Activated CD4-positive, alpha-beta memory T cell treated with anti-CD3 and anti-CD28 coated beads for 36 hours (primary cell): ENCODE results near the gene KANSL1. TPM values are rescaled to one million over a fixed set of nuclear protein-coding genes. Genes with fewer than 3 reads are reported as not detected.

Source experiments
- CTCF ChIA-PET: fragments of 350-600 bp; sonication (Branson Sonifier 250); formaldehyde crosslinking; loops from one replicate; lab custom pipeline; 2021; ENCODE audit warnings: antibody characterized with exemption, inconsistent platforms; lab: Charles Lee
- POLR2A ChIA-PET: fragments of 350-600 bp; sonication (Branson Sonifier 250); formaldehyde crosslinking; loops from one replicate; lab custom pipeline; 2021; ENCODE audit warnings: antibody characterized with exemption; lab: Charles Lee
- DNase-seq: peaks from one replicate; pipeline ENCODE4 v3.0.0-alpha.2; 2020
- H3K27ac Mint-ChIP-seq: one replicate; pipeline ENCODE4 v1.8.0; 2021; ENCODE audit warnings: mixed read lengths
- H3K27me3 Mint-ChIP-seq: one replicate; pipeline ENCODE4 v1.8.0; 2021; ENCODE audit warnings: mixed read lengths
- H3K36me3 Mint-ChIP-seq: one replicate; pipeline ENCODE4 v1.8.0; 2021; ENCODE audit warnings: mixed read lengths
- H3K4me1 Mint-ChIP-seq: one replicate; pipeline ENCODE4 v1.8.0; 2021; ENCODE audit warnings: low read depth, mixed read lengths
- H3K4me3 Mint-ChIP-seq: one replicate; pipeline ENCODE4 v1.8.0; 2021; ENCODE audit warnings: mild to moderate bottlenecking, mixed read lengths
- H3K9me3 Mint-ChIP-seq: one replicate; pipeline ENCODE4 v1.8.0; 2021; ENCODE audit warnings: mixed read lengths
- intact Hi-C: fragments of 100-400 bp; cut with micrococcal nuclease; formaldehyde crosslinking; loops from one replicate; pipeline ENCODE4 v1.15.1; 2023
- total RNA-seq, 2 experiments: library from RNA; stranded (reverse); gene quantifications; one replicate each; pipeline ENCODE4 v1.2.3, GENCODE V29; 2021

The KANSL1 gene
- total RNA-seq, 2 experiments from 2014 or later: 57.3 to 63.8 TPM

DNA sequence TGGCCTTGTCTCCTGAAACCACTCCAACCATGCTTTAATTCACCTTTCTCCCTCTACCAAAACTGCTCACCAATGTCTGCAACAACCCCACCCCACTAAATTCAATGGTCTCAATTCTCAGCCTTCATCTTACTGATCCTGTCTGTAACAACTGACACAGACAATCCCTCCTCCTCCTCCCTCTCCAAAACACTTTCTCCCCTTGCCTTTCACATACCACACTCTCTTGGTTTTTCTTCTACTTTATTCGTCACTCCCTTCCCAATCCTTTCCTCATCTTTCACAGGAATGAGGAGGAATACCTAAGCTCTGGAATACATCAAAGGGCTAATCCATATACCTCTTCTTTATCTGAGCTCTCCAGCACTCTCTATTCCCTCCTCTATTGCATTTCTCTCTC, 128.8 kb downstream of the KANSL1 start:
- no peak overlapping the region for H3K27ac Mint-ChIP-seq
- peaks cover 21% of the 10 kb centered on the region for H3K36me3 Mint-ChIP-seq

DNA sequence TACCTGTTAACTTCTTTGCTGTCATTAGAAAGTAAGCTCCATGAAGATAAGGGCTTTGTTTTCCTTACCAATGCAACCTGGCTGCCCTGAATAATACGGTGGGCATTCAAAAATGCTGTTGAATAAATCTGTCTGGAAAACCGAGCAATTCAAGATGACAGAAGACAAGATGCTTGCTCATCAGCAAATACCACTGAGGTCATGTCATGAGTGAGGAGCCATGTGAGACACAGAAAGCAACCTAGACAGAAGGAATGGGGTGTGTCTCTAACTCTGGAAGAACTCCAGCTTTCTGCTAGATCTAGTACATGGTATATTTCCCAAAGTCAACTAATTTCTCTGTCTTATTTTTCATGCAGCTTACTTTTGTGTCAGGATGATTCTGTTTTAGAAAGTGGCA, 130.0 kb downstream of the KANSL1 start:
- H3K27ac Mint-ChIP-seq: no peak overlapping the region
- H3K4me1 Mint-ChIP-seq: peaks cover 22% of the 10 kb centered on the region
- H3K9me3 Mint-ChIP-seq: no peaks in the 10 kb centered on the region
- no peak overlapping the region for H3K4me3 Mint-ChIP-seq
- CTCF ChIA-PET: interaction anchor here (0.6 to 1.7 kb wide), 4 partner anchors 19 to 204 kb away, joined by 3 to 5 read pairs (median 4); partner anchors contain the start of gene KANSL1
- intact Hi-C loops: no loop called here
- peaks cover 22% of the 10 kb centered on the region for H3K36me3 Mint-ChIP-seq
- POLR2A ChIA-PET: no interaction called here
- no peak for DNase-seq
- no peaks in the 10 kb centered on the region for H3K27me3 Mint-ChIP-seq

More for the DNA sequence above, 128.8 kb downstream of the KANSL1 start:
- ChIA-PET CTCF (interaction anchor here (1.7 kb wide), 1 partner anchor 20 kb away, joined by 5 read pairs; no protein-coding TSS in a partner anchor), POLR2A (no interaction called here)
- Mint-ChIP-seq H3K4me3 (no peak overlapping the region), H3K27me3 (no peaks in the 10 kb centered on the region), H3K9me3 (no peaks in the 10 kb centered on the region), H3K4me1 (peaks cover 16% of the 10 kb centered on the region)
- intact Hi-C loops: no loop called here
- DNase-seq: no peak

DNA sequence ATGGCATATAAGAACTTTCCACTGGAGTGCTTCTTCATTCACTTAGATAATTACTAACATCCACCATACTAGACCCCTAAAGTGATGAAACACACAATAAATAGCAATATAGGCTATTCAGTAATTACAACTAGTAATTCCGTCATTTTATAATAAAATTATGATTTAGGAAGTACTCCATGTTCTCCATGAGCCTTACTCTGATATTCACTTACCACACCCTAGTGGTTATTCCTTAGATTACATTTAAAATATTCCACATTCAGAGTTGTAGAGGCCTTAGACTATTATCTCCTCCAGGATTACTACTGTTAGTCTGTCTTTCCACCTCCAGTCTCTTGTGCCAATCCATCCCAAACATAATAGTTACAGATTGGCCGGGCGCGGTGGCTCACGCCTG, 131.8 kb downstream of the KANSL1 start:
- no peaks in the 10 kb centered on the region for H3K9me3 Mint-ChIP-seq
- no peak overlapping the region for H3K4me3 Mint-ChIP-seq
- no peak overlapping the region for H3K27ac Mint-ChIP-seq
- intact Hi-C loops: loop anchor here (1.0 kb wide), 1 partner anchor 59 kb away; no protein-coding TSS in a partner anchor
- DNase-seq: no peak
- H3K4me1 Mint-ChIP-seq: peaks cover 32% of the 10 kb centered on the region
- H3K36me3 Mint-ChIP-seq: peaks cover 16% of the 10 kb centered on the region
- POLR2A ChIA-PET: no interaction called here
- CTCF ChIA-PET: interaction anchor here (0.8 to 1.8 kb wide), 2 partner anchors 9 to 17 kb away, joined by 3 to 4 read pairs; no protein-coding TSS in a partner anchor
- no peaks in the 10 kb centered on the region for H3K27me3 Mint-ChIP-seq

DNA sequence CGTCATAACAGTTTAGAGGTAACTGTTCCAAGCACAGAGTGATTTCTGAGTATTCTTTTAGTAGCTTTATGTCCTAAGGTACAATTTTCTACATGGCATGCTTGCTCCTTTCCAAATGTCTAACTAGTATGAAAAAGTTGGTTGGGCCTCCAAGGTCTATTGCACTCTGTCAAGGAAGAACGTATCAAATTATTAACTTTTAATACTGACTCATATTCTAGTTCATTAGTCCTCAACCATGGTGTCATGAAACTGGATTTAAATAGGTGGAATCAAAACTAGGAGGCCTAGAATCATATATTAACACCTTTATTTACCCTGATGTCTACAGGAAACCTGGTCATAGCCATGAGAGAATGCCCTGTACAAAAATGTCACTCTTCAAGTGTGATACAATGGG, 132.8 kb downstream of the KANSL1 start:
- no peak for DNase-seq
- Mint-ChIP-seq H3K27me3 (no peaks in the 10 kb centered on the region), H3K4me3 (no peak overlapping the region), H3K4me1 (peaks cover 34% of the 10 kb centered on the region), H3K36me3 (peaks cover 11% of the 10 kb centered on the region), H3K27ac (no peak overlapping the region), H3K9me3 (no peaks in the 10 kb centered on the region)
- intact Hi-C loops: no loop called here
- CTCF ChIA-PET: interaction anchor here (1.1 to 1.4 kb wide), 2 partner anchors 16 to 57 kb away, joined by 3 to 4 read pairs; no protein-coding TSS in a partner anchor
- POLR2A ChIA-PET: no interaction called here

DNA sequence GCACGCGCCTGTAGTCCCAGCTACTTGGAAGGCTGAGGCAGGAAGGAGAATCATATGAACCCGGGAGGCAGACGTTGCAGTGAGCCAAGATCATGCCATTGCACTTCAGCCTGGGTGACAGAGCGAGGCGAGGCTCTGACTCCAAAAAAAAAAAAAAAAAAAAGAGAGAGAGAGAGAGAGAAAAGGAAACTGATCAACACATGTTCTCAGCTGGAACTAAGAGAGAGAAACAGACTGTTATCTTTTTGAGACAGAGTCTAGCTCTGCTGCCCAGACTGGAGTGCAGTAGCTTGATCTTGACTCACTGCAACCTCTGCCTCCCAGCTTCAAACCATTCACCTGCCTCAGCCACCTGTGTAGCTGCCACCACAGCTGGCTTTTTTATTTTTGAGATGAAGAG, 133.7 kb downstream of the KANSL1 start:
- Mint-ChIP-seq H3K27ac (no peak overlapping the region), H3K4me3 (no peak overlapping the region), H3K4me1 (peaks cover 35% of the 10 kb centered on the region), H3K27me3 (no peaks in the 10 kb centered on the region), H3K9me3 (no peaks in the 10 kb centered on the region), H3K36me3 (peaks cover 10% of the 10 kb centered on the region)
- POLR2A ChIA-PET: interaction anchor here (0.6 kb wide), 1 partner anchor 137 kb away, joined by 3 read pairs; no protein-coding TSS in a partner anchor
- intact Hi-C loops: no loop called here
- CTCF ChIA-PET: interaction anchor here (0.6 to 3.7 kb wide), 6 partner anchors 8 to 227 kb away, joined by 3 to 28 read pairs (median 3); no protein-coding TSS in a partner anchor
- DNase-seq: no peak

DNA sequence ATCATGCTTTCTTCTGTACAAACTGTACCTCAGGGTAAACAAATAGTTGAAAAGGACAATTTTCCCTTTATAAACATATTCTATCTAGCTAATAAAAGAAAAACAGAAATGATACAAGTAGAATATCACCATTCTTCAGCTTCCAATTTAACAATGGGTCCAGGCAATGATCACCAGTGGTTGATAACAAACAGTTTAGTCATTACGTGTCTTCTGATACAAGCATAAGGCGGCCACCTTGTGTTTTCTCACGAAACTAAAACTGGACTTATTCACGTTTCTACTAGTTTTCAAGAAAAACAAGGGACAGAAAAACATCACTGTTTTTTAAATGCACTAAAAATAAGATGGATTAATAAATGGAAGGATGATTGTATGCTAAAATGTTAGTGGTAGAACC, 135.9 kb downstream of the KANSL1 start:
- POLR2A ChIA-PET: no interaction called here
- no peak overlapping the region for H3K4me3 Mint-ChIP-seq
- intact Hi-C loops: no loop called here
- CTCF ChIA-PET: interaction anchor here (1.0 to 3.7 kb wide), 7 partner anchors 12 to 156 kb away, joined by 3 to 28 read pairs (median 4); partner anchors contain the start of gene KANSL1
- DNase-seq: no peak
- H3K4me1 Mint-ChIP-seq: peaks cover 43% of the 10 kb centered on the region
- no peak overlapping the region for H3K27ac Mint-ChIP-seq
- H3K36me3 Mint-ChIP-seq: peaks cover 17% of the 10 kb centered on the region
- H3K9me3 Mint-ChIP-seq: peaks cover under 1% of the 10 kb centered on the region
- H3K27me3 Mint-ChIP-seq: no peaks in the 10 kb centered on the region

DNA sequence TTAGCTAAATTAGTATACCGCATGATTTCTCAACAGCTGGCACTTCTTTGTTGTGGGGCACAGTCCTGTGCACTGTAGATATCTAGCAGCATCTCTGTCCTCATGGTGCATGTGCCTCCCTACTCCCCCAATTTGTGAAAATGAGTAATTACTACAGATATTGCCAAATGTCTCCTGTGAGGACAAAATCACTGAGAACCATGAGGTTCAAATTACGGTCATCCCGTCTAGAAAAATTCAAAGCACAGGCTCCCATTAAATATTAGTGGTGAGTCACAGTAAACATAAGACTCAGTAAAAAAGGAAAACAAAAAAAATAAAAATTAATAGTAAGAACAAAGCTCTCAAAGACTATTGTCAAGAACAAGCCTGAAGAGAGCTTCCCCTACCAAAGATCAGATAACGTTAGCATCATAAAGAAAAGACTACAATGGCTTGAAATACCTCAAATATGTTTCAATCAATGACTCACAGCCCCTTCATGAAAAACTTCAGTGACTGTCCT, 136.4 kb downstream of the KANSL1 start:
- Mint-ChIP-seq H3K27me3 (no peaks in the 10 kb centered on the region), H3K36me3 (peaks cover 20% of the 10 kb centered on the region), H3K27ac (no peak overlapping the region), H3K4me1 (peaks cover 48% of the 10 kb centered on the region), H3K4me3 (no peak overlapping the region), H3K9me3 (peaks cover 4% of the 10 kb centered on the region)
- intact Hi-C loops: no loop called here
- ChIA-PET CTCF (interaction anchor here (0.9 to 3.7 kb wide), 8 partner anchors 12 to 464 kb away, joined by 3 to 28 read pairs (median 4); partner anchors contain the start of gene KANSL1), POLR2A (no interaction called here)
- DNase-seq: no peak

DNA sequence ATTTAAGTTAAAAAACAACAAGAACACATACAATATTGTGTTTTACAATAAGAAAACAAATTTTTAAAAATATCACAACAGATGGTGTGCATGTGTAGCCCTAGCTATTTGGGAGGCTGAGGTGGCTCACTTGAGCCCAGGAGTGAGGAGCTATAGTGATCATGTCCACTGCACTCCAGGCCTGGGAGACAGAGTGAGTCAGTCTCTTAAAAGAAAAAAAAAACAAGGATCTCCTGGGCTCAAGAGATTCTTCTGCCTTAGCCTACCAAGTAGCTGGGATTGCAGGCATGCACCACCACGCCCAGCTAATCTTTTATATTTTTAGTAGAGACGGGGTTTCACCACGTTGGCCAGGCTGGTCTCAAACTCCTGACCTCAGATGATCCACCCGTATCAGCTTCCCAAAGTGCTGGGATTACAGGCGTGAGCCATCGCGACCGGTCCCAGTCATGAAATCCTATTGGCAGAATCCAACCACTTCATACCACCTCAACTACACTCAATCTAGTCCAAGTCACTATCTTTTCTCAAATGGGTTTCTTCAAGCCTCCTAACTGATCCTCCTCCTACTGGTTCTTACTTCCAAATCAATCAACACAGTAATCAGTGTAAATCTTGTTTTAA, 139.2 kb downstream of the KANSL1 start:
- ChIA-PET CTCF (interaction anchor here (1.0 kb wide), 1 partner anchor 10 kb away, joined by 4 read pairs; no protein-coding TSS in a partner anchor), POLR2A (no interaction called here)
- Mint-ChIP-seq H3K27ac (no peak overlapping the region), H3K9me3 (peaks cover 4% of the 10 kb centered on the region), H3K4me3 (no peak overlapping the region), H3K4me1 (peaks cover 52% of the 10 kb centered on the region), H3K36me3 (peaks cover 35% of the 10 kb centered on the region), H3K27me3 (no peaks in the 10 kb centered on the region)
- DNase-seq: no peak
- intact Hi-C loops: loop anchor here (2.0 to 5.0 kb wide), 2 partner anchors 103 to 139 kb away; partner anchors contain the start of gene KANSL1

DNA sequence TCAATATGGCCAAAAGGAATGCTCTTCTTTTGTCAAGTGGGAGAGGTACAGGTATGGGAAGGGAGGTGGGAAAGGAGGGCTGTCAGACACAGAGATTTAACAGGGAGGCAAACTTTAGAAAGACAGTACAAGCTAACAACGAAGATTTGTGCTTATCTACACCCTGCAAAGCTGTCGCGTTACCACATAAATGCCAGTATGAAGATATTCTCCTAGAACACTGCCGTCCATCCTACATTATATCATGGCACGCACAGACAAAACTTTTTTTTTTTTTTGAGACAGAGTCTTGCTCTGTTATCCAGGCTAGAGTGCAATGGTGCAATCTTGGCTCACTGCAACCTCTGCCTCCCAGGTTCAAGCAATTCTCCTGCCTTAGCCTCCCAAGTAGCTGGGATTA, 143.6 kb downstream of the KANSL1 start:
- H3K36me3 Mint-ChIP-seq: peaks cover 49% of the 10 kb centered on the region
- CTCF ChIA-PET: no interaction called here

DNA sequence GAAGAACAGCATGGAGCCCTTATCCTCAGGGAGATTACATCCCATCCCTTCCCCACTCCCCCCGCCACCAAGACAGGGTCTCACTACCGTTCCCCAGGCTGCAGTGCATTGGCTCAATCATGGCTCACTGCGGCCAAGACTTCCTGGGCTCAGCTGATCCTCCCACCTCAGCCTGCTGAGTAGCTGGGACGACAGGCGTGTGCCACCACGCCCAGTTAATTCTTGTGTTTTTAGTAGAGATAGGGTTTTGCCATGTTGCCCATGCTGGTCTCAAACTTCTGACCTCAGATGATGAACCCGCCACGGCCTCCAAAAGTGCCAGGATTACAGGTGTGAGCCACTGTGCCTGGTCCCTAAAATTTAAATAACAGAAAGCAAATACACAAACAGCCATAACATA, 145.4 kb downstream of the KANSL1 start:
- no peak for DNase-seq
- ChIA-PET CTCF (interaction anchor here (1.4 kb wide), 1 partner anchor 165 kb away, joined by 7 read pairs; no protein-coding TSS in a partner anchor), POLR2A (no interaction called here)
- Mint-ChIP-seq H3K9me3 (peaks cover 4% of the 10 kb centered on the region), H3K4me3 (no peak overlapping the region), H3K27ac (no peak overlapping the region), H3K36me3 (peaks cover 47% of the 10 kb centered on the region), H3K27me3 (no peaks in the 10 kb centered on the region), H3K4me1 (peaks cover 40% of the 10 kb centered on the region)
- intact Hi-C loops: no loop called here

More for the DNA sequence above, 143.6 kb downstream of the KANSL1 start:
- Mint-ChIP-seq H3K9me3 (peaks cover 4% of the 10 kb centered on the region), H3K4me3 (no peak overlapping the region), H3K4me1 (peaks cover 42% of the 10 kb centered on the region), H3K27me3 (no peaks in the 10 kb centered on the region), H3K27ac (no peak overlapping the region)
- no peak for DNase-seq
- POLR2A ChIA-PET: no interaction called here
- intact Hi-C loops: loop anchor here (5.0 kb wide), 1 partner anchor 108 kb away; no protein-coding TSS in a partner anchor

DNA sequence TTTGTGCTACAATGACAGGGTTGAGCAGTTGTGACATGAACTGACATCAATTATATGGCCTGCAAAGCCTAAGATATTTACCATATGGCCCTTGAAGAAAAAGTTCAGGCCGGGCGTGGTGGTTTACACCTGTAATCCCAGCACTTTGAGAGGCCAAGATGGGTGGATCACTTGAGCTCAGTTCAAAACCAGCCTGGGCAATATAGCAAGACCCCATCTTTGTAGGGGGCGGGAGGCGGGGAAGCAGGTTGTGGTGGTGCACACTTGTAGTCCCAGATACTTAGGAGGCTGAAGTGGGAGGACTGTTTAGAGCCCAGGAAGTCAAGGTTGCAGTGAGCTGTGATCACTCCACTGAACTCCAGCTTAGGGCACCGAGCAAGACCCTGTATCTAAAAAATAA, 145.8 kb downstream of the KANSL1 start:
- Mint-ChIP-seq H3K27ac (no peak overlapping the region), H3K4me3 (no peak overlapping the region), H3K36me3 (peaks cover 46% of the 10 kb centered on the region), H3K9me3 (peaks cover 4% of the 10 kb centered on the region), H3K4me1 (peaks cover 39% of the 10 kb centered on the region), H3K27me3 (no peaks in the 10 kb centered on the region)
- CTCF ChIA-PET: interaction anchor here (1.4 kb wide), 1 partner anchor 165 kb away, joined by 7 read pairs; no protein-coding TSS in a partner anchor
- POLR2A ChIA-PET: no interaction called here
- DNase-seq: no peak
- intact Hi-C loops: no loop called here

DNA sequence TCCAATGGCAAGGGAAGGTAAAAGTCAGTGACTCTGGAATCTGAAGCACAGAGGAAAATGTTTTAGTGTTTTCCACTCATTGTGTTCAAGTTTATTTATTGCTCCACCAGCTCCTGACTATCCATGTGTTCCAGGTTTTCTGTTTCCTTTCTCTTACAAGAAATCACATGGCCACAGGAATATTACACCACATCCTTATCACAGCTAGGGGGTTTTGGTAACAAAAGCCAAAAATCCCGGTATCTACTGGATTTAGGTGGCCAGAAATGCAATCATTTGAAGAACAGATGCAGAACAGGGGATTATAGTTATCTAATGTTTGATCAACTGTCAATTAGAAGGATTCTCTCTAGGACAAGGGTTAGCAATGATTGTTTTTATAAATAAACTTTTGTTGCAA, 146.3 kb downstream of the KANSL1 start:
- POLR2A ChIA-PET: no interaction called here
- no peaks in the 10 kb centered on the region for H3K27me3 Mint-ChIP-seq
- H3K9me3 Mint-ChIP-seq: no peaks in the 10 kb centered on the region
- CTCF ChIA-PET: interaction anchor here (1.4 to 5.0 kb wide), 2 partner anchors 139 to 166 kb away, joined by 7 to 55 read pairs; no protein-coding TSS in a partner anchor
- intact Hi-C loops: no loop called here
- DNase-seq: no peak
- H3K4me3 Mint-ChIP-seq: no peak overlapping the region
- H3K4me1 Mint-ChIP-seq: peaks cover 34% of the 10 kb centered on the region
- H3K36me3 Mint-ChIP-seq: peaks cover 42% of the 10 kb centered on the region
- no peak overlapping the region for H3K27ac Mint-ChIP-seq
